H1 (cell line): Measurements from ENCODE around the gene OPCML.

Experiments used
- BCL11A ChIP-seq, 2 experiments: IDR thresholded peaks; one replicate each; pipeline ENCODE4 v1.6.1; 2011; ENCODE audit warnings: low read depth in 2 of 2, low read length in 2 of 2, mild to moderate bottlenecking in 2 of 2
- JUN ChIP-seq: IDR thresholded peaks from 2 replicates; pipeline ENCODE4 v1.6.1; 2011; ENCODE audit warnings: low read depth, mild to moderate bottlenecking, improper control_type of control experiment, low read length
- YY1 ChIP-seq: IDR thresholded peaks from 2 replicates; pipeline ENCODE4 v1.6.1; 2011; ENCODE audit warnings: low read depth, mild to moderate bottlenecking, low read length
- TF ChIP-seq, protein P1 (sequence below), 3 experiments: IDR thresholded peaks; 1 replicate in 2 of 3; 2 replicates in 1 of 3; pipeline versions ENCODE4 v1.5.1 to v1.6.1; 2011; ENCODE audit warnings: low read length in 3 of 3, mild to moderate bottlenecking in 3 of 3, inconsistent platforms in 2 of 3, low read depth in 1 of 3, moderate library complexity in 1 of 3; ENCODE audit not compliant: insufficient read depth in 1 of 3; ENCODE audit errors: control extremely low read depth in 1 of 3
- TF ChIP-seq, protein P2 (sequence below): IDR thresholded peaks from 2 replicates; pipeline ENCODE4 v1.6.1; 2012; ENCODE audit warnings: inconsistent platforms

DNA sequence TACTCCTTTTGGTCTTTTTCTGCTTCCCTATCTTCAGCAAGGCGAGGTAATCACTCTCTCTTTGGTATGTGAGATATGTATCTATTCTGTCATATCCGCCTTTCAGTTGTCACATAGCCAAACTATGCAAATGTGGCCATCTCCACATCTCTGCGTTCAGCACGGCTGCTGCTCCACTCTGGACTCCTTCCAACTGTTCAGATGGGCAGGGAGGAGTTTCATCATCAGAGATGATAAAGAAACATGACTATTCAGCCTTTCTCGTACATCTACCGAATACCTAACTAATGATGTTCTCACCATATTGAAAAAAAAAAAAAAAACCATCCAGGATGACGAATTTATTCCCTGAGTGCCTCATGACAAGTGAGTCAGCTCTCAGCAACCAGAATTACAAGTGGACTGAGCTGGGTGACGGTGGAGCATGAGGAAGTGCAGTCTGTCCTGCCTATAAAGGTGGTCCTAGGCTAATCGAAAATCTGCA, 899.6 kb downstream of the OPCML start:
- TF ChIP-seq BCL11A (IDR thresholded peaks at IDR 0.05; ENCODE audit: low read depth in 2 of 2, low read length in 2 of 2) (no peak), JUN (no peak), YY1 (no peak)
- TF ChIP-seq, protein P1, sequence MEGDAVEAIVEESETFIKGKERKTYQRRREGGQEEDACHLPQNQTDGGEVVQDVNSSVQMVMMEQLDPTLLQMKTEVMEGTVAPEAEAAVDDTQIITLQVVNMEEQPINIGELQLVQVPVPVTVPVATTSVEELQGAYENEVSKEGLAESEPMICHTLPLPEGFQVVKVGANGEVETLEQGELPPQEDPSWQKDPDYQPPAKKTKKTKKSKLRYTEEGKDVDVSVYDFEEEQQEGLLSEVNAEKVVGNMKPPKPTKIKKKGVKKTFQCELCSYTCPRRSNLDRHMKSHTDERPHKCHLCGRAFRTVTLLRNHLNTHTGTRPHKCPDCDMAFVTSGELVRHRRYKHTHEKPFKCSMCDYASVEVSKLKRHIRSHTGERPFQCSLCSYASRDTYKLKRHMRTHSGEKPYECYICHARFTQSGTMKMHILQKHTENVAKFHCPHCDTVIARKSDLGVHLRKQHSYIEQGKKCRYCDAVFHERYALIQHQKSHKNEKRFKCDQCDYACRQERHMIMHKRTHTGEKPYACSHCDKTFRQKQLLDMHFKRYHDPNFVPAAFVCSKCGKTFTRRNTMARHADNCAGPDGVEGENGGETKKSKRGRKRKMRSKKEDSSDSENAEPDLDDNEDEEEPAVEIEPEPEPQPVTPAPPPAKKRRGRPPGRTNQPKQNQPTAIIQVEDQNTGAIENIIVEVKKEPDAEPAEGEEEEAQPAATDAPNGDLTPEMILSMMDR (IDR thresholded peaks at IDR 0.05; ENCODE audit: control extremely low read depth in 1 of 3, insufficient read depth in 1 of 3, low read depth in 1 of 3, low read length in 3 of 3) = no peak
- TF ChIP-seq, protein P2, sequence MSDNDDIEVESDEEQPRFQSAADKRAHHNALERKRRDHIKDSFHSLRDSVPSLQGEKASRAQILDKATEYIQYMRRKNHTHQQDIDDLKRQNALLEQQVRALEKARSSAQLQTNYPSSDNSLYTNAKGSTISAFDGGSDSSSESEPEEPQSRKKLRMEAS = no peak
